KOPT-K1 (cell line): ENCODE measurements around the gene PRCC.

ENCODE experiments used
- H3K27ac ChIP-seq: fragments of 200-600 bp; sonication (generic); 2 replicates; pipeline ENCODE4 v1.5.1; 2016; ENCODE audit warnings: antibody characterized with exemption, mild to moderate bottlenecking, low read depth, low read length; ENCODE audit not compliant: poor library complexity, severe bottlenecking
- H3K36me3 ChIP-seq: fragments of 200-600 bp; sonication (generic); 2 replicates; pipeline ENCODE4 v1.5.1; 2017; ENCODE audit warnings: antibody characterized with exemption, mild to moderate bottlenecking, low read length, moderate library complexity; ENCODE audit not compliant: insufficient read depth
- H3K9me3 ChIP-seq: fragments of 200-600 bp; sonication (generic); 2 replicates; pipeline ENCODE4 v1.5.1; 2017; ENCODE audit warnings: antibody characterized with exemption, low read length, mild to moderate bottlenecking; ENCODE audit not compliant: insufficient read depth, poor library complexity, severe bottlenecking

PRCC gene

GRCh38 chr1:156822680-156823079 lies 55.3 kb downstream of the PRCC start:
- Histone ChIP-seq H3K36me3 (no peaks in the 10 kb centered on the region), H3K27ac (no peak overlapping the region), H3K9me3 (no peaks in the 10 kb centered on the region)

- H3K27ac ChIP-seq, result no peak overlapping the region
- no peaks in the 10 kb centered on the region for H3K36me3 ChIP-seq
- H3K9me3 ChIP-seq, result no peaks in the 10 kb centered on the region
Measured at GRCh38 chr1:156823210-156823790, 56.0 kb downstream of the PRCC start.

GRCh38 chr1:156826630-156827029 lies 59.3 kb downstream of the PRCC start:
- Histone ChIP-seq H3K9me3 (no peaks in the 10 kb centered on the region), H3K27ac (no peak overlapping the region), H3K36me3 (no peaks in the 10 kb centered on the region)

- Histone ChIP-seq H3K9me3 (no peaks in the 10 kb centered on the region), H3K36me3 (no peaks in the 10 kb centered on the region), H3K27ac (no peak overlapping the region)
Measured at GRCh38 chr1:156828400-156829124, 61.2 kb downstream of the PRCC start.

- Histone ChIP-seq H3K9me3 (no peaks in the 10 kb centered on the region), H3K27ac (no peak overlapping the region), H3K36me3 (no peaks in the 10 kb centered on the region)
Measured at GRCh38 chr1:156832434-156832833, 65.1 kb downstream of the PRCC start.

- H3K27ac ChIP-seq, result no peak overlapping the region
- no peaks in the 10 kb centered on the region for H3K9me3 ChIP-seq
- H3K36me3 ChIP-seq, result no peaks in the 10 kb centered on the region
Measured at GRCh38 chr1:156833603-156834002, 66.3 kb downstream of the PRCC start.

GRCh38 chr1:156834322-156834721 lies 67.0 kb downstream of the PRCC start:
- Histone ChIP-seq H3K9me3 (no peaks in the 10 kb centered on the region), H3K36me3 (no peaks in the 10 kb centered on the region), H3K27ac (no peak overlapping the region)

- Histone ChIP-seq H3K36me3 (no peaks in the 10 kb centered on the region), H3K27ac (no peak overlapping the region), H3K9me3 (no peaks in the 10 kb centered on the region)
Measured at GRCh38 chr1:156836041-156836654, 68.8 kb downstream of the PRCC start.

- no peaks in the 10 kb centered on the region for H3K9me3 ChIP-seq
- no peak overlapping the region for H3K27ac ChIP-seq
- no peaks in the 10 kb centered on the region for H3K36me3 ChIP-seq
Measured at GRCh38 chr1:156836892-156837291, 69.6 kb downstream of the PRCC start.

GRCh38 chr1:156838972-156839371 lies 71.6 kb downstream of the PRCC start:
- H3K9me3 ChIP-seq, result no peaks in the 10 kb centered on the region
- H3K27ac ChIP-seq, result no peak overlapping the region
- no peaks in the 10 kb centered on the region for H3K36me3 ChIP-seq

GRCh38 chr1:156839426-156840109 lies 72.2 kb downstream of the PRCC start:
- no peaks in the 10 kb centered on the region for H3K9me3 ChIP-seq
- H3K27ac ChIP-seq, result no peak overlapping the region
- no peaks in the 10 kb centered on the region for H3K36me3 ChIP-seq

GRCh38 chr1:156840186-156840897 lies 73.0 kb downstream of the PRCC start:
- Histone ChIP-seq H3K36me3 (no peaks in the 10 kb centered on the region), H3K9me3 (no peaks in the 10 kb centered on the region), H3K27ac (no peak overlapping the region)

- H3K9me3 ChIP-seq, result no peaks in the 10 kb centered on the region
- H3K27ac ChIP-seq, result no peak overlapping the region
- no peaks in the 10 kb centered on the region for H3K36me3 ChIP-seq
Measured at GRCh38 chr1:156840898-156841279, 73.6 kb downstream of the PRCC start.

GRCh38 chr1:156841295-156841855 lies 74.0 kb downstream of the PRCC start:
- Histone ChIP-seq H3K27ac (no peak overlapping the region), H3K36me3 (no peaks in the 10 kb centered on the region)

More at GRCh38 chr1:156841295-156841855, 74.0 kb downstream of the PRCC start:
- H3K9me3 ChIP-seq, result no peaks in the 10 kb centered on the region
